Adrenal gland (tissue), 12 donors: ENCODE data around the gene ARTN. TPM values are rescaled to one million over a fixed set of nuclear protein-coding genes. Genes with fewer than 3 reads are reported as not detected.

Experiments used
- DNase-seq, 7 donors: peaks; one replicate each; pipeline ENCODE4 v3.0.0-alpha.2; 2019 to 2020
- H3K27ac ChIP-seq, 5 donors: fragments of 200-600 bp; sonication (generic) in 4 of 5; 1 replicate in 3 of 5; 2 replicates in 2 of 5; pipeline versions ENCODE4 v1.5.1 to v1.8.0; 2016 to 2020; ENCODE audit warnings: mild to moderate bottlenecking in 1 of 5
- H3K27me3 ChIP-seq: fragments of 200-600 bp; 2 replicates; pipeline ENCODE4 v1.8.0; 2021
- H3K36me3 ChIP-seq, 2 donors: fragments of 200-600 bp; replicated peaks in 1 of 2; 1 replicate in 1 of 2; 2 replicates in 1 of 2; pipeline versions ENCODE4 v1.5.1 to v1.8.0; 2018 to 2022
- H3K4me1 ChIP-seq, 2 donors: fragments of 200-600 bp; replicated peaks in 1 of 2; 1 replicate in 1 of 2; 2 replicates in 1 of 2; pipeline versions ENCODE4 v1.5.1 to v1.8.0; 2018 to 2021
- H3K4me3 ChIP-seq, 4 donors: fragments of 200-600 bp; sonication (generic) in 3 of 4; one replicate each; pipeline ENCODE4 v1.5.1; 2016 to 2018
- H3K9me3 ChIP-seq, 3 donors: fragments of 200-600 bp; sonication (generic) in 1 of 3; replicated peaks in 1 of 3; 1 replicate in 2 of 3; 2 replicates in 1 of 3; pipeline versions ENCODE4 v1.5.1 to v1.8.0; 2016 to 2021
- CTCF ChIP-seq, 6 experiments: fragments of 450-650 bp in 4 of 6; fragments of 200-600 bp in 2 of 6; sonication (generic) in 1 of 6; IDR thresholded peaks; 1 replicate in 5 of 6; 2 replicates in 1 of 6; pipeline versions ENCODE4 v1.5.1 to v1.8.0; 2016 to 2021; ENCODE audit warnings: antibody characterized with exemption in 6 of 6, mild to moderate bottlenecking in 2 of 6, moderate library complexity in 1 of 6
- POLR2A ChIP-seq, 2 donors: fragments of 450-650 bp; IDR thresholded peaks; one replicate each; pipeline ENCODE4 v1.6.1; 2017; ENCODE audit warnings: antibody characterized with exemption in 2 of 2, mild to moderate bottlenecking in 2 of 2, moderate library complexity in 1 of 2
- WGBS, 4 donors: extraction: QIAGEN DNeasy Blood & Tissue Kit in 2 of 4; methylation state at CpG; one replicate each; pipeline versions ENCODE4 v1.1.5 to v1.1.7; 2013 to 2017; 5-methylcytosine and 5-hydroxymethylcytosine counted together
- intact Hi-C, 2 donors: fragments of 100-400 bp; cut with DNase I; formaldehyde crosslinking; loops; one replicate each; pipeline versions ENCODE4 v1.14.1 to v1.15.0; 2022 to 2023
- polyA plus RNA-seq, 3 donors: library from polyadenylated mRNA; stranded (reverse); fragments of 200-250 nt in 2 of 3; fragments of 350-450 nt in 1 of 3; fragmentation: Illumina TruSeq in 1 of 3; extraction: RNeasy Lipid Tissue Mini Kit (QIAGEN cat#74804) in 1 of 3; gene quantifications; one replicate each; pipeline ENCODE4 v1.2.3, GENCODE V29; 2013 to 2014
- total RNA-seq, 9 donors: library from RNA; depleted of rRNA in 4 of 9; stranded (reverse); fragments of >200 nt in 4 of 9; fragments of 120-200 nt in 1 of 9; fragmentation: NEBNext Ultra II Directional in 1 of 9; extraction: Animal tissue kit (Norgen Biotek cat#: 25700) in 1 of 9; gene quantifications; one replicate each; pipeline versions ENCODE4 v1.1.0 to v1.2.4, GENCODE V29; 2013 to 2023
- donor health status: healthy with polysubstance abuse.
- donor health status: Bipolar disorder and iron deficiency.
- donor health status: DM: yes; HTN: yes; CAD: no.
- donor health status: DM: no; HTN: no; CAD: no.
- donor health status: DM: no; HTN: no; CAD: no.
- donor health status: DM: yes; HTN: yes; CAD: no.

ARTN gene
- total and polyA plus RNA-seq, 12 donors = 0.23 to 4.9 (median 0.89) TPM; not detected in 1

- intact Hi-C loops = loop anchor here in 1 of 2 donors (10.0 kb wide), 1 partner anchor 296 kb away; no protein-coding TSS in a partner anchor
These were observed 23.3 kb upstream of the ARTN start for GRCh38 chr1:43910343-43910742.

GRCh38 chr1:43912607-43913006 is 21.0 kb upstream of the ARTN start:
- 53 to 78% (median 66%) methylated on average over 2 of the region's 2 CpGs for WGBS, 4 donors
- Histone ChIP-seq H3K27ac (peak overlapping the region in 1 of 5 donors; percentile 11), H3K4me3 (no peak overlapping the region), H3K36me3 (no peaks in the 10 kb centered on the region), H3K9me3 (no peaks in the 10 kb centered on the region), H3K27me3 (no peaks in the 10 kb centered on the region), H3K4me1 (peaks cover 0 to 4% of the 10 kb centered on the region in 2 donors)
- TF ChIP-seq POLR2A (IDR thresholded peaks at IDR 0.05) = no peak
- TF ChIP-seq CTCF (IDR thresholded peaks at IDR 0.05) = no peak
- DNase-seq = peak in 1 of 7 donors; percentile 32
- intact Hi-C loops = loop anchor here in 1 of 2 donors (10.0 kb wide), 1 partner anchor 298 kb away; no protein-coding TSS in a partner anchor

More at GRCh38 chr1:43910343-43910742, 23.3 kb upstream of the ARTN start:
- no peak overlapping the region for H3K27ac ChIP-seq
- no peak for DNase-seq
- no peaks in the 10 kb centered on the region for H3K36me3 ChIP-seq
- 92 to 100% (median 94%) methylated on average over 1 of the region's 1 CpG for WGBS, 4 donors
- no peak for TF ChIP-seq CTCF (IDR thresholded peaks at IDR 0.05)
- no peak for TF ChIP-seq POLR2A (IDR thresholded peaks at IDR 0.05)
- H3K27me3 ChIP-seq = no peaks in the 10 kb centered on the region
- H3K9me3 ChIP-seq = no peaks in the 10 kb centered on the region
- H3K4me1 ChIP-seq = peaks cover 0 to 4% of the 10 kb centered on the region in 2 donors
- no peak overlapping the region for H3K4me3 ChIP-seq

- no peak overlapping the region for H3K27ac ChIP-seq
These were observed 20.5 kb upstream of the ARTN start for GRCh38 chr1:43913051-43913501.

More at GRCh38 chr1:43913051-43913501, 20.5 kb upstream of the ARTN start:
- WGBS, 4 donors = 79 to 82% (median 80%) methylated on average over 5 to 7 of the region's 7 CpGs
- Histone ChIP-seq H3K27me3 (no peaks in the 10 kb centered on the region), H3K9me3 (no peaks in the 10 kb centered on the region), H3K36me3 (no peaks in the 10 kb centered on the region), H3K4me3 (no peak overlapping the region), H3K4me1 (peaks cover 0 to 4% of the 10 kb centered on the region in 2 donors)
- TF ChIP-seq CTCF (IDR thresholded peaks at IDR 0.05) (no peak), POLR2A (IDR thresholded peaks at IDR 0.05) (no peak)
- intact Hi-C loops = loop anchor here in 1 of 2 donors (10.0 kb wide), 1 partner anchor 298 kb away; no protein-coding TSS in a partner anchor
- no peak for DNase-seq
